ENCODE results near the gene LYSMD4. TPM values are rescaled to one million over a fixed set of nuclear protein-coding genes. Genes with fewer than 3 reads are reported as not detected.

The LYSMD4 gene
- total RNA-seq, 1 donor from 2014 or later: 13.1 TPM

- H3K36me3 Mint-ChIP-seq (ENCODE audit: low read depth): peaks cover 14% of the 10 kb centered on the region
- peak overlapping the region; percentile 19 for H3K27ac Mint-ChIP-seq (ENCODE audit: unreplicated experiment)
- no peak overlapping the region for H3K4me3 Mint-ChIP-seq (ENCODE audit: unreplicated experiment)
- no peaks in the 10 kb centered on the region for H3K27me3 Mint-ChIP-seq (ENCODE audit: low read depth)
- peaks cover 7% of the 10 kb centered on the region for H3K9me3 Mint-ChIP-seq (ENCODE audit: low read depth)
- H3K4me1 Mint-ChIP-seq (ENCODE audit: low read depth): peaks cover 56% of the 10 kb centered on the region
- no peak for DNase-seq (ENCODE audit: low spot score)
- no peak for TF ChIP-seq CTCF (IDR thresholded peaks at IDR 0.05)
These were observed 12.7 kb downstream of the LYSMD4 start for GRCh38 chr15:99720533-99720932.

GRCh38 chr15:99719096-99719541, 14.1 kb downstream of the LYSMD4 start:
- H3K36me3 Mint-ChIP-seq (ENCODE audit: low read depth): peaks cover 20% of the 10 kb centered on the region
- no peak for DNase-seq (ENCODE audit: low spot score)
- no peak overlapping the region for H3K4me3 Mint-ChIP-seq (ENCODE audit: unreplicated experiment)
- no peak for TF ChIP-seq CTCF (IDR thresholded peaks at IDR 0.05)
- H3K27me3 Mint-ChIP-seq (ENCODE audit: low read depth): no peaks in the 10 kb centered on the region
- no peaks in the 10 kb centered on the region for H3K9me3 Mint-ChIP-seq (ENCODE audit: low read depth)
- peaks cover 65% of the 10 kb centered on the region for H3K4me1 Mint-ChIP-seq (ENCODE audit: low read depth)
- H3K27ac Mint-ChIP-seq (ENCODE audit: unreplicated experiment): no peak overlapping the region

GRCh38 chr15:99718421-99718820, 14.8 kb downstream of the LYSMD4 start:
- H3K27ac Mint-ChIP-seq (ENCODE audit: unreplicated experiment): peak overlapping the region; percentile 28
- H3K36me3 Mint-ChIP-seq (ENCODE audit: low read depth): peaks cover 20% of the 10 kb centered on the region
- no peaks in the 10 kb centered on the region for H3K9me3 Mint-ChIP-seq (ENCODE audit: low read depth)
- H3K4me3 Mint-ChIP-seq (ENCODE audit: unreplicated experiment): no peak overlapping the region
- no peak for TF ChIP-seq CTCF (IDR thresholded peaks at IDR 0.05)
- DNase-seq (ENCODE audit: low spot score): no peak
- no peaks in the 10 kb centered on the region for H3K27me3 Mint-ChIP-seq (ENCODE audit: low read depth)
- H3K4me1 Mint-ChIP-seq (ENCODE audit: low read depth): peaks cover 65% of the 10 kb centered on the region

- H3K36me3 Mint-ChIP-seq (ENCODE audit: low read depth): peaks cover 26% of the 10 kb centered on the region
- H3K27ac Mint-ChIP-seq (ENCODE audit: unreplicated experiment): peak overlapping the region; percentile 60
- H3K4me1 Mint-ChIP-seq (ENCODE audit: low read depth): peaks cover 69% of the 10 kb centered on the region
- no peak overlapping the region for H3K4me3 Mint-ChIP-seq (ENCODE audit: unreplicated experiment)
- H3K9me3 Mint-ChIP-seq (ENCODE audit: low read depth): no peaks in the 10 kb centered on the region
- no peak for DNase-seq (ENCODE audit: low spot score)
- TF ChIP-seq CTCF (IDR thresholded peaks at IDR 0.05): no peak
- H3K27me3 Mint-ChIP-seq (ENCODE audit: low read depth): no peaks in the 10 kb centered on the region
These were observed 15.9 kb downstream of the LYSMD4 start for GRCh38 chr15:99717161-99718009.

- no peak for DNase-seq (ENCODE audit: low spot score)
- H3K27ac Mint-ChIP-seq (ENCODE audit: unreplicated experiment): peak overlapping the region; percentile 77
- no peaks in the 10 kb centered on the region for H3K9me3 Mint-ChIP-seq (ENCODE audit: low read depth)
- no peaks in the 10 kb centered on the region for H3K27me3 Mint-ChIP-seq (ENCODE audit: low read depth)
- peaks cover 70% of the 10 kb centered on the region for H3K4me1 Mint-ChIP-seq (ENCODE audit: low read depth)
- no peak overlapping the region for H3K4me3 Mint-ChIP-seq (ENCODE audit: unreplicated experiment)
- TF ChIP-seq CTCF (IDR thresholded peaks at IDR 0.05): no peak
- H3K36me3 Mint-ChIP-seq (ENCODE audit: low read depth): peaks cover 33% of the 10 kb centered on the region
These were observed 16.6 kb downstream of the LYSMD4 start for GRCh38 chr15:99716540-99717095.
